NOMO-1 treated with DMSO at 0.1 percent for 48 hours (cell line): Measurements from ENCODE around the gene IDI1.

Experiments
- DNase-seq: peaks from one replicate; lab custom pipeline; 2025; ENCODE audit not compliant: unreplicated experiment; lab: John Stamatoyannopoulos, UW

IDI1 gene

DNA sequence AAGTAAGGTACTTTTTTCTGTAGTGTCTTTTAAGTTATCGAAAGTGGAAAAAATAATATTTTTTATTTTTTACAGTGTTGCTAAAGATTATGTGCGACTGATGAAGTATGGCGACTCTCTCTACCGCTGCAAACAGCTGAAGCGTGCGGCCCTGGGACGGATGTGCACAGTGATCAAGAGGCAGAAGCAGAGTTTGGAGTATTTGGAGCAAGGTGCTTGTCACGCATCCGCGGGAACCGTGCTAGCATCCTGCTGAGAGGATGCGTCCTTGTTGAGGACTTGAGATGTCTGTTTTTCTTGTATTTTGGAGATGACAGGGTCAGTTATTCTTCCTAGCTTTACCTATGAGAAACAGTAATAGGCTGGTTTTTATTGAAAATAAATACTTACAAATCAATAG lies 52.9 kb downstream of the IDI1 start:
- DNase-seq = no peak

DNA sequence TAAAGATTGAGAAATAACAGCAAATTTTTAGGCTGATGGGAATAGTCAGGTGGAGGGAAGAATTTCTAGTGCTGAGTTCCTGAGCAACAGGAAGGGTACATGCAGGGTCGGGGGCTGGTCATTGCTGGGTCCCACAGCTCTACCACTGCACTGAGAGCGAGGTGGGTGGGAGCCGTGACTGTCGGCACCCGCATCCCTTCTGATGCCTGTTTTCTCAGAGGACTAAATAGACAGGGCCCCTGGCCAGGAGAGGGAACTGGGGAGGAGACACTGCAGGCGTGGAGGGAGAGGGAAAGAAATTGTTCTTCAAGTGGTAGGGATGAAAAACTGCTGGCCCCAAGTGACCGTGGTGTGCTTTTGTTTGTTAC lies 53.4 kb downstream of the IDI1 start:
- no peak for DNase-seq

DNA sequence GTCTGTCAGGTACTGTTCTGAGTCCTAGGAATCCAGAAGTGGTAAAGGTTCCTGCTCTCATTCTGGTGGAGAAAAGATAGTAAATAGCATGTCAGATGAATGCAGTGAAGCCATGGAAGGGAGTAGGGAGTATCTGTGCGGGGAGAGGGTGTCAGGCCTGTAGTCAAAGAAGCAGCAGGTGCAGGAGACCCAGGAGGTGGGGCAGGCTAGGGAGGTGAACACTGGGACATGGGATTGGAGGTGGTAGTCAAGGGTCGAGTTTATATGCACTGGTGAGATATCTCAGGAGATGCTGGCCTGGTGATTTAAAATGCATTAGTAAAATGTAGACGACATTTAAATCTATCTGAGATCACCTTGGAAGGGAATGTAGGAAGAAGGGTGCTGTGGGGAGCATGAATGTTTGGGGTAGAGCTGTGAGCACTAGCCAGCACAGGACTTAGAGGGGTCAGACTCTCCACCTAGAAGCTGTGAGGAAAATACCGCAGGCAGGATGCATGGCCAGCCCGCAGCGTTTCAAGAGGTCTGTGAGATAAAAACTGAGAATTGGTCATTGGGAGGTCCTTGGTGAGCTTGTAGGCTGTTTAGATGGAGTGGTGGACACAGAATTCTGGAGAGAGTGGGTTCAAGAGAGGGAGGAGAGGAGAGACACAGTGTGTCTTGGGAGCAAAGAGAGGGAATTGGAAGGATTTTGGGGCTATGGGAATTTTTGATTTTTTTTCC lies 53.9 kb downstream of the IDI1 start:
- DNase-seq = no peak

DNA sequence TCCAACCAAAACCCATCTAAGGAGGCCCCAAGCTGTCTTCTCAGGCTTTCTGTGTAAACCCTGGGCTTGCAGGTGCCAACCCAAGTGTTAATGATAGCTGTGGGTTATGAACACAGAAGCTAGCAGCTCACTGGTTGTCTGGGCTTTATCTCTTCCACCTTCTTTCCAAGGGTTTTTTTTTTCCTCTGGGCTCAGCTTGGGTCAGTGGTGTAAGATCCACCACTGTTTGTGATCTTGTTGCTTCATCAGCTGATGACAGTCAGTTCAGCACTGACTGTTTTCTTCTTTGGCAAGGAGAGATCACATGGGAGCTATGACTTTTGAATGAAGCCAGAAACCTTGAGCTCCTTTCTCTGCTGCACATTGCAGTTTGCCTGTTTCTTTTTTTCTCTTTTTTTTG lies 56.0 kb downstream of the IDI1 start:
- DNase-seq = no peak

DNA sequence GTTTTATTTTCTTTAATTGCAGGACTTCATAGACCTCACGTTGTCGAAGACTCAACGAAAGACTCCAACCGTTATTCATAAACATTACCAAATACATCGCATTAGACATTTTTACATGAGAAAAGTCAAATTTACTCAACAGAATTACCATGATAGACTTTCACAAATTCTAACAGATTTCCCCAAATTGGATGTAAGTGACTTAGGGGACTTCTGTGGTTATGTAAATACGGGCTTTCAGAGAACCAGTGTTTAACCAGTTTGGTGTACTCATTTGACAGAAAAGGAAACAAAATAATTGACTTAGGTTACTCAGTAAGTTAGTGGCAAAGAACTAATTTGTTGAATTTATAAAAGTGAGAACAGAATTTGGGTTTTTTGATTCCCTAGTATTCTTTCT lies 56.5 kb downstream of the IDI1 start:
- no peak for DNase-seq

DNA sequence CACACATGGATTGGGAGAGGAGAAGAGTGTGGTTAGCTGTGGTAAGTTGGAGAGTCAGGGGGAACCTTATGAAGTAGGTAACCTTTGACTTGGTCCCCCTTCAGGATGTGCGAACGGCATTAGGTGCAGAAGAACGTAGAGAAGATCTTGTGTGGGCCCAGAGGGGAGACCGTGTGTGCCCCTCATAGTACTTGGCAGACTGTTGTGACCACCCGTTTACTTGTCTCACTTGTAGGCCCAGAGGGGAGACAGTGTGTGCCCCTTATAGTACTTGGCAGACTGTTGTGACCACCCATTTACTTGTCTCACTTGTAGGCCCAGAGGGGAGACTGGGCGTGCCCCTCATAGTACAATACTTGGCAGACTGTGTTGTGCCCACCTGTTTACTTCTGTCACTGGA lies 58.1 kb downstream of the IDI1 start:
- no peak for DNase-seq
